AG04450 (cell line): ENCODE measurements around the gene ETS2. TPM values are rescaled to one million over a fixed set of nuclear protein-coding genes. Genes with fewer than 3 reads are reported as not detected.

Source experiments
- CTCF ChIA-PET: fragments of 300-600, 350-600 bp; formaldehyde crosslinking; extraction: SDS; loops from one replicate; lab custom pipeline; 2022; ENCODE audit warnings: antibody characterized with exemption, inconsistent platforms; lab: Charles Lee
- POLR2A ChIA-PET: fragments of 350-600 bp; formaldehyde crosslinking; extraction: SDS; loops from one replicate; lab custom pipeline; 2021; ENCODE audit warnings: antibody characterized with exemption, inconsistent platforms; lab: Yijun Ruan, JAX
- DNase-seq: peaks from one replicate; pipeline ENCODE4 v3.0.0-alpha.2; 2011; ENCODE audit warnings: low read depth, low spot score
- H3K27ac ChIP-seq: one replicate; pipeline ENCODE4 v1.5.1; 2012; ENCODE audit warnings: low read depth, low read length, control low read depth
- H3K27me3 ChIP-seq: one replicate; pipeline ENCODE4 v1.6.0; 2012; ENCODE audit warnings: low read length; ENCODE audit not compliant: control insufficient read depth, insufficient read depth
- H3K4me3 ChIP-seq: 2 replicates; pipeline ENCODE4 v1.5.1; 2011; ENCODE audit warnings: mild to moderate bottlenecking, low read depth, low read length, control low read depth
- H3K9me3 ChIP-seq: 2 replicates; pipeline ENCODE4 v1.5.1; 2012; ENCODE audit warnings: low read length; ENCODE audit not compliant: control insufficient read depth, insufficient read depth
- CTCF ChIP-seq: IDR thresholded peaks from 2 replicates; pipeline ENCODE4 v1.5.1; 2011; ENCODE audit warnings: low read depth, low read length, control low read depth, inconsistent platforms
- polyA plus RNA-seq: library from polyadenylated mRNA; depleted of rRNA; stranded (reverse); fragments of >200 nt; gene quantifications from 2 replicates; pipeline ENCODE4 v1.2.3, GENCODE V29; 2011

The ETS2 gene
- polyA plus RNA-seq, 1 experiment: 60.1 TPM

- H3K4me3 ChIP-seq: no peak overlapping the region
- peak overlapping the region; percentile 11 for H3K27ac ChIP-seq
- TF ChIP-seq CTCF: no peak
- peaks cover 5% of the 10 kb centered on the region for H3K9me3 ChIP-seq
- ChIA-PET CTCF (no interaction called here), POLR2A (interaction anchor here (1.4 kb wide), 1 partner anchor 14 kb away, joined by 7 read pairs; no protein-coding TSS in a partner anchor)
- no peaks in the 10 kb centered on the region for H3K27me3 ChIP-seq
- peak; percentile 82 for DNase-seq
These were observed 47.7 kb downstream of the ETS2 start for GRCh38 chr21:38853421-38853919.

GRCh38 chr21:38857152-38857825 lies 51.6 kb downstream of the ETS2 start:
- CTCF ChIA-PET: no interaction called here

GRCh38 chr21:38858026-38858811 lies 52.5 kb downstream of the ETS2 start:
- DNase-seq: no peak
- ChIA-PET POLR2A (no interaction called here), CTCF (no interaction called here)
- no peak overlapping the region for H3K27ac ChIP-seq
- no peaks in the 10 kb centered on the region for H3K27me3 ChIP-seq
- TF ChIP-seq CTCF: no peak
- no peaks in the 10 kb centered on the region; the same call in 1 of the 2 replicates for H3K9me3 ChIP-seq
- H3K4me3 ChIP-seq: no peak overlapping the region

More at GRCh38 chr21:38857152-38857825, 51.6 kb downstream of the ETS2 start:
- Histone ChIP-seq H3K27me3 (no peaks in the 10 kb centered on the region), H3K4me3 (no peak overlapping the region), H3K9me3 (no peaks in the 10 kb centered on the region; the same call in 1 of the 2 replicates), H3K27ac (no peak overlapping the region)
- POLR2A ChIA-PET: no interaction called here
- no peak for TF ChIP-seq CTCF
- DNase-seq: no peak

GRCh38 chr21:38858812-38859205 lies 53.1 kb downstream of the ETS2 start:
- H3K27me3 ChIP-seq: no peaks in the 10 kb centered on the region
- ChIA-PET POLR2A (no interaction called here), CTCF (no interaction called here)
- no peak for DNase-seq
- no peak overlapping the region for H3K27ac ChIP-seq
- TF ChIP-seq CTCF: no peak
- H3K9me3 ChIP-seq: no peaks in the 10 kb centered on the region; the same call in 1 of the 2 replicates
- no peak overlapping the region for H3K4me3 ChIP-seq

GRCh38 chr21:38859852-38860251 lies 54.1 kb downstream of the ETS2 start:
- CTCF ChIA-PET: no interaction called here
- H3K4me3 ChIP-seq: no peak overlapping the region
- no peaks in the 10 kb centered on the region; the same call in 1 of the 2 replicates for H3K9me3 ChIP-seq
- no peak for DNase-seq
- POLR2A ChIA-PET: no interaction called here
- no peaks in the 10 kb centered on the region for H3K27me3 ChIP-seq
- no peak for TF ChIP-seq CTCF
- H3K27ac ChIP-seq: no peak overlapping the region
